ENCODE measurements around the gene ABTB2.

ABTB2 gene

DNA sequence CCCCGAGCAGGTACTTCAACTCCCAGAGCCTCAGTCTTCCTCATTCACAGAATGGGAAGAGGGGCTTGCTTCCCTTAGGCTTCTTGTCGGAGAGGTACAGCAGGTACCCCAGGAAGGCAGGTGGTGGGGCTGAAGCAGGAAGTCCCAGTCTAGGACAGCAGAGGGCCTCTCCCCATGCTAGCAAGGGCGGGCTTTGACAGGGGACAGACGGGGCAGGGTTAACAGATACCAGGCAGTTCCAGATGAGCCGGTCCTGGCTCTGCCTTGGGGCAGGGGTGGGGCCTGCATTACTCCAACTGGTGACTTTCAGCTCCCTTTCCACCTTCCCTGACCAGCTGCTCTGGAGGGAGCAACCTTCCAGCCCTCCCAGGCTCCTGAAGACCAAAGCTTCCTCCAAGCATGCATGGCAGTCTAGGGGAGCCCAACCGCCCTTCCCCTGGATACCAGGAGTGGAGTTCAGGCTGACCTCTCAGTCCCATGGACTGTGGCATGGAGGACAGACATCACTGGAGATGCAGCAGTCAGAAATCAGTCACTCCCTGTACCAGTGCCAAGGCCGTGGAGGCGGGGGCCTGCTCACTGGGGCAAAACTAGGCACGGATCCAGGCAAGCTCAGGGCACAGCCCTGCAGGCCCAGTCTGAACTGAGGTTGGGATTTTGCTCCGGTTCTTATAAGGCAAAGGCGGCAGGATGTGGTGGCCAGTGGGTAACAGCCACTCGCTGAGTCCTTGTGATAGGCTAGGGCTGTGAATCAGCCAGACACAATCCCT is 191.8 kb downstream of the ABTB2 start:
- DNase-seq, result no peak

GRCh38 chr11:34165121-34165520 is 192.7 kb downstream of the ABTB2 start:
- no peak for DNase-seq

DNA sequence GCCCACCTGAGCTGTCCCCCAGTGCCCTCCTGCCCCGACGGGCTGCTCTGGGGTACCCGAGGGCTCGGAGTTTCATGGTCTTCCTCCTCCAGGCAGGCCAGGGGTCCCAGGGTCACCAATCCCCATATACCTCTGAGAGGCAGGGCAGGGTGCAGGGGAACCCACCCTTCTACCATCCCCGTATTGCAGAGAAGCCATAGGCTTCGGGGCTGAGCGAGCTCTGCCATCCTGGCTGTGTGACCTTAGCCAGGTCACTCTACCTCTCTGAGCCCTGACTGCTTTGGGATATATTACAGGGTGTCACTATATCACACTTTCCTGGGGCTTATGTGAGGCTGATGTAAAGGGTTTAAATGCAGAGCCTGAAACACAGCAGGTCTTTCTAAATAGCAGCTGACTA is 195.0 kb downstream of the ABTB2 start:
- DNase-seq, result no peak

DNA sequence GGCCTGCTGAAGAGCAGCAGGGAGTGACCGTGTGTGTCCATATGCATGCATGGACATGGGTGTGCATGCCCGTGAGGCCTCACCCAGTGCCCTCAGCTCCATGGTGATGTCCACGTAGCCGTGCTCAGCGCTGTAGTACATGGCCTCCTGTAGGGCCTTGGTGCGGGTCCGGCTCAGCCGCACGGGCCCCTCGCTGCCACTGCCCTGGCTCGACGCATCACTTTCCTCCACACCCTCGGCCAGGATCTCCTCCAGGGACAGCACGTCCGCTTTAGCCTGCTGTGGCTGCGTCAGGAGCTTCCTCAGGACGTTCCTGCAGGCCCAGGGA is 195.4 kb downstream of the ABTB2 start:
- no peak for DNase-seq

- no peak for DNase-seq
Measured at GRCh38 chr11:34161812-34162492, 195.9 kb downstream of the ABTB2 start.

- DNase-seq, result no peak
Measured at GRCh38 chr11:34161361-34161760, 196.4 kb downstream of the ABTB2 start.

DNA sequence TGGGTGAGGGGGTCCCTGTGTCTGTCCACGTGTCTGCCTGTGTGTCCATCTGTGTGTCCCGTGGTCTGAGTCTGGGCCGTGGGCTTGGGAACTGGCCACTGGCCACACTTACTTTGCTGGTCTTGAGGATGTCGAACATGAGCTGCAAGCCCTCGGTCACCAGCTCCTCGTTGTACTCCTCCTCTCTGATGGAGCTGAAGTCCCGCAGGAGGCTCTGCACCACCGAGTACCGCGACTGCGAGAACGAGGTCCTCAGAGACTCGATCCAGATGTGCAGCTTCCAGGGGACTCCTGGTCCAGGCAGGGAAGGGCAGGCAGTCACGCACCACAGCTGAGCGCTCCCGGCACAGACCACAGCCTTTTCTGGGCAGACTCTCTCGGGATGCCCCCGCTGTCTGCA is 197.0 kb downstream of the ABTB2 start:
- DNase-seq, result no peak

DNA sequence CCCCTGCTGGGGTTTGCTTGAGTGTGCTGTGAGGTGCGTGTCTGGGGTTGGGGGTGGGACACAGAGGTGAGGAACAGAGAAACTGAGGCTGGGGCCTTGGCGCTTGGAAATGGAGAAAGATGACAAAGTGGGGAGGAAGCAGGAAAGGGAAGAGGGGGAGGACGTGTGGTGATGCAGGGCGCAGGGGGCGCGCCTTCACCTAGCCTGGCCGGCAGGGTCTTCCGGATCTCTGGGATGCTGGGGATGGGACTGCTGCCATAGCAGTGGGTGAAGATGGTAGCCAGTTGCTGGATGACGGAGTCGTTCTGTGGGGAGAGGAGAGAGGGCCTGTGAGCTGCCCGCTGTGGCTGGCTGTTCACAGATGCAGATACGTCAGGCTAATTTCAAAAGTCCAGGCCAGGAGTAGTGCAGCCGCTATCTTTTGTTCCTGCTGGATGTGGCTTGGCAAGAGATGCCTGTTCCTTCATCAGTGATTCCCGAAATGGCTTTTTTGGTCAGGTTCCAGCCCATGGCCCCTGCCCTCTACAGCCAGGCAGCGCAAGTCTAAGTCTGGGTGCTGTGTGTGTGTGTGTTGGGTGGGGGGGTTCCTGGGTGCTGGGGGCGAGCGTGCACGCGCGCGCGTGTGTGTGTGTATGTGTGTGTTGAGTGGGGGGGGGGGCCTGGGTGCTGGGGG is 197.6 kb downstream of the ABTB2 start:
- no peak for DNase-seq

- no peak for DNase-seq
Measured at GRCh38 chr11:34158661-34159060, 199.1 kb downstream of the ABTB2 start.

DNA sequence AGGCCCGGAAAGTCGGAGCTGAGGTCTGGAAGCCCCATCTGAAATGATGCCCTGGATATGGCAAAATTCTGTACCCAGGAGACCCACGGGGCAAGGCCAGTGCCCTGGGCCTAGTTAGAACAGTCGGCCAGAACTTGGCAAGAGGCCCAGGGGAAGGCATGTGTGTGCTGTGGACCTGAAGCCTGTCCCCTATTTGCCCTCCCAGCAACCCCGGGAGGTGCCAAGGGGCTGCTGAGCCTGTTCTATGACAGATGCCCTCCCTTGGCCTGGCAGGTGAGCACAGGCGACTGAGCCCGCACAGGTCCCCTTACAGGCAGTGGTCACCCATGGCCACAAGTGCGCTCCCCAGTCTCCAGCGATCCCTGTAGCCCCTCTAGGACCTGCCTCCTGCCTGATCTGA is 200.6 kb downstream of the ABTB2 start:
- DNase-seq, result no peak

DNA sequence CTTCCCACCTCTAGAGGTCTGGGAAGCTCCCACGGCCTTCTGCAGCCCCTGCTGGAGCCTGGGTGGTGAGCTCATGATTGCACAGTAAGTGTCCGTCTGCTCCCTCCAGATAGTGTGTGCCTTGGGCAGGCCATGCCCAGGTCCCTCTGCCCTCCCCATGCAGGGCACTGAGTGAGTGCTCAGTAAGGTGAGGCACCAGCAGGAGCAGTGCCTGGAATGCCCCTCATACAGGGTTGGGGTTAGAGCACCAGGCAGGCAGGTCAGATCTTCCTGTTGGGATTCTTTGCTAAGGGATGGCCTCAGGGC is 202.1 kb downstream of the ABTB2 start:
- DNase-seq, result no peak

GRCh38 chr11:34155057-34155756 is 202.6 kb downstream of the ABTB2 start:
- no peak for DNase-seq

DNA sequence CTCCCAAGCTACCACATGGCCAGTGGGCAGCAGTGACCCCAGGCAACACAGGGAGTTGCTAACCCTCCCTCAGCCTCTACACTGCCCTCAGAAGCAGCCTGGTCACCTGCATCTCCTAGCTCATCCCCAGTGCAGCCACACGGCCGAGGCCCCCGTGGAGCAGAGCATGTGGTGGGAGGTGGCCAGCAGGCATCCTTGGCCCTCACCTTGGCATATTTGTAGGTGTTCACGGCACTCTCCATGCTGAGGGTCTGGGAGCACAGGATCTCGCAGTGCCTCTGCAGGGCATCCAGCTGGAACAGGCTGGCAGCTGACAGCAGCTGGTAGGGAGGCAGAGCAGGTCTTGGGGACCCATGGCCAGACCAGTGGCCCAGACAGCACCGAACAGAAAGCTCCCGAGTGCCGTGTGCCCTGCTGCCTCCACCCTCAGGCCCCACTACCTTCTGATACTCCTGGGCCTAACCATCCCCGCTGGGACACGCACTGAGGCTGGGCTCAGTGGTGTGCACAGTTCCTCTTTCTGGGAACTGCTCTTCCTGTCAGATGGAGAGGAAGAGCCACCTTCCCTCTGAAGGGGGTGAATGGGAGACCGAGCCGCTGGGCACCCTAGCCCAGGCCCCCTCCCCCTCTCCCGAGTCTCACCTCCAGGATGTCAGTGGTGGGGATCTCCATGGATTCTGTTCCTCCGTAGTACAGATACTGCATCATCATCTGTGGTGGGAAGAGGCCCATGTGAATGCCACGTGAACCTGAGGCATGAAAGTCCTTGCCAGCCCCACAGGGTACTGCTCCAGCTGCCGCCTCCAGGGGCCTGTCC is 203.5 kb downstream of the ABTB2 start:
- no peak for DNase-seq

DNA sequence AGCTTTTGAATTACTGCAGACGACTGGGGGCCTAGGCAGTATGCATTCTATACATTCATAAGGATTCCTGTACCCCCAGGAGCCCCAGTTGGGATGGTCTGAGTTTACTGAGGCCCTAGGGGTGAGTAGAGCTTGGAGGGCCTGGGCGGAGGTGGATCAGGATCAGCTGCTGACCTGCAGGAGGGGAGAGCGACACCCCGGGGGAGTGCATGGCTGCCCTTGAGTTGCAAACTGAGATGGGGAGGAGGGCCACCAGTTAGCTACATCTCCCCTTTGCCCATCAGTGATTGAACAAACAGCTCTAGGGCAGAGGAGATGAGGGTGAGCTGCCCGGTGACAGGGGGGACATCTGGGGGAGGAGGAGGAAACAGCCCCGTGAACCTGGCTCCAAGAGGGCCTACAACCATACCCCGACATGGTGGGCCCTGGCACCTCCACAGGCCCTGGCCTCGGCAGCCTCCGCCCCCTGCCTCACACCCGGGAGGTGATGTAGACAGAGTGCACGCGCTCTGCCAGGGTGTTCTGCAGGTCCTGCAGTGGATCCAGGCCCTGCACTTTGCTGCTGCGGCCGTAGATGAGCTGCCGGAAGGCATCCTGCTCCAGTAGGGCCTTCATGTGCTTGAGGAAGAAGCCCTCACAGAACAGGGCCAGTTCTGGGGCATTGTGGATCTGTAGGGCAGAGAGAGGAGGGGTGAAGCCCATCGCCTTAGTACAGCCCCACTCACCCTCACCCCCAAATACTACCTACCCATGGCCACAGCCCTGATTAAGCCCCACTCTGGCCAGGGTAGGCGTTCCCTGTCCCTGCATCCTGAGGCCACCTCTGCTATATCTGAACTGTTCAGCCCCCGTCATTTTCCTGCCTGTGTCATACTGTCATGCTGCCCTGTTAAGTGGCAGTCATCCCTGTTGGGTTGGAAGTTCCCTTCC is 205.6 kb downstream of the ABTB2 start:
- DNase-seq, result no peak

- no peak for DNase-seq
Measured at GRCh38 chr11:34151166-34151565, 206.6 kb downstream of the ABTB2 start.

DNA sequence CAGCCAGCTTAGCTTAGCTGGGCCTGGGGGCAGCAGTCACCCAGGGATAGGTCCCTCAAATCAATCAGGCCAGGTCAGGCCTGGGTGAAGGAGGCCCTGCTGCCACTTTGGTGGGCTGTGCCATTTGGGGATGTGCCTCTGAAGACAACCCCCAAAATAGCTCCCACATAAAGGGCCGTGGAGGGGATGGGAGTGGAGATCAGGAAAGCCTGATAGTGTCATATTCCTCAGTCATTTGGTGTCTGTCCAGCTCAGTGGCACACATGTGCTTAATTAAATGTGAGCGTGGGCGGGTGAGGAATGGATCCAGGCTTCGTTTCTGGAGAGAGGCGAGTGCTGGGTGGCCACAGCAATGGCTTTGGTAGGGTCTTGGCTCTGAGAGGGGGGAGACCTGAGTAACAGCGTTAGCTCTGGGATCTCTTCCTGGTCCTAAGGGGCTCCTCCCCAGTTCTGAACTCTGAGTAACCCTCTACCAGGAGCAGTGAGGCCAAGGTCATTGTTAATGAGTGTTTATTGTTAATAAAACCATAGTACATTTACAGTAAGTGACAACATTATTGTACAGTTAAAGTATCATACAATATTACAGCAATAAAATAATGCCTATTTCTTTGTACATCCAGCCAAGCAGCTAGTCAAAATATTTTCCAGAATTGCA is 207.2 kb downstream of the ABTB2 start:
- DNase-seq, result no peak

- DNase-seq, result no peak
Measured at GRCh38 chr11:34149786-34150185, 208.0 kb downstream of the ABTB2 start.

GRCh38 chr11:34149274-34149673 is 208.5 kb downstream of the ABTB2 start:
- no peak for DNase-seq

GRCh38 chr11:34148504-34149165 is 209.2 kb downstream of the ABTB2 start:
- no peak for DNase-seq

DNA sequence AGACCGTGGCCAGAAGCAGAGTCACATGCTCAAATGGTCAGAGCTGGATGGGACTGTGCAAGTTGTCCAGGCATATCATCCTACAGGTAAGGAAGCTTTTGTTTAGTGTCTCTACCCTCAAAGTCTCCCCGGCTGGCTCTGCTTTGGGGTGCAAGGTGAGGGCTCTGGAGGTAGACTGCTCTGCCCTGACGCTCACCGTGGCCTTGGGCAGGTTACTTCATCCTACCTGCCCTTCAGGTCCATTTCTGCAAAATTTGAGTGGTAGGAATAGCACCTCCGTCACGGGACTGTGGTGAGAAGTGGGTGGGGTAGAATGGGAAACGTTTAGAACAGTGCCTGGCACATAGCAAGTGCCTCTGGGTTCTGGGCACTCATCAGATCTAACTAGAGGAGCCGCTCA is 210.2 kb downstream of the ABTB2 start:
- DNase-seq, result no peak

Measured in fibroblast of skin of back (primary cell).